Mesothelial cell of epicardium (in vitro differentiated cells): ENCODE data around the gene CCDC86. TPM values are rescaled to one million over a fixed set of nuclear protein-coding genes. Genes with fewer than 3 reads are reported as not detected.

Experiments used
- DNase-seq, 2 experiments: peaks; one replicate each; pipeline ENCODE4 v3.0.0; 2021; ENCODE audit warnings: low spot score in 2 of 2; ENCODE audit not compliant: unreplicated experiment in 2 of 2
- H3K27ac Mint-ChIP-seq: 2 replicates; pipeline ENCODE4 v1.8.0; 2021; ENCODE audit warnings: mixed read lengths
- H3K27me3 Mint-ChIP-seq: 2 replicates; pipeline ENCODE4 v1.8.0; 2021; ENCODE audit warnings: low read depth, mixed read lengths
- H3K36me3 Mint-ChIP-seq: 2 replicates; pipeline ENCODE4 v1.8.0; 2021; ENCODE audit warnings: mixed read lengths
- H3K4me1 Mint-ChIP-seq: 2 replicates; pipeline ENCODE4 v1.8.0; 2021; ENCODE audit warnings: mixed read lengths
- H3K4me3 Mint-ChIP-seq: 2 replicates; pipeline ENCODE4 v1.8.0; 2021; ENCODE audit warnings: mild to moderate bottlenecking, moderate library complexity, mixed read lengths
- H3K9me3 Mint-ChIP-seq: 2 replicates; pipeline ENCODE4 v1.8.0; 2021; ENCODE audit warnings: mixed read lengths
- CTCF ChIP-seq: fragments of 200-600 bp; sonication (generic); IDR thresholded peaks from one replicate; pipeline ENCODE4 v1.5.0; 2021; ENCODE audit warnings: antibody characterized with exemption; ENCODE audit not compliant: unreplicated experiment
- total RNA-seq: library from RNA; stranded (reverse); gene quantifications from 3 replicates; pipeline ENCODE4 v1.2.1, GENCODE V29; 2021

CCDC86 gene
- total RNA-seq, 1 donor from 2014 or later = 22.5 TPM

- no peak for DNase-seq
- H3K27ac Mint-ChIP-seq = no peak overlapping the region
- H3K9me3 Mint-ChIP-seq = no peaks in the 10 kb centered on the region
- H3K4me3 Mint-ChIP-seq = no peak overlapping the region
- H3K36me3 Mint-ChIP-seq = no peaks in the 10 kb centered on the region
- peaks cover 21% of the 10 kb centered on the region for H3K4me1 Mint-ChIP-seq
- no peak for TF ChIP-seq CTCF
- H3K27me3 Mint-ChIP-seq = peaks cover 3% of the 10 kb centered on the region
These were observed 20.3 kb downstream of the CCDC86 start for GRCh38 chr11:60862171-60862570.

GRCh38 chr11:60863550-60864521 lies 21.9 kb downstream of the CCDC86 start:
- Mint-ChIP-seq H3K4me1 (peaks cover 21% of the 10 kb centered on the region), H3K4me3 (no peak overlapping the region), H3K36me3 (no peaks in the 10 kb centered on the region), H3K27ac (peak overlapping the region; percentile 52), H3K27me3 (peaks cover 3% of the 10 kb centered on the region), H3K9me3 (no peaks in the 10 kb centered on the region)
- TF ChIP-seq CTCF = no peak
- no peak for DNase-seq

- no peaks in the 10 kb centered on the region for H3K36me3 Mint-ChIP-seq
- no peak for TF ChIP-seq CTCF
- no peak for DNase-seq
- no peak overlapping the region for H3K4me3 Mint-ChIP-seq
- peaks cover 17% of the 10 kb centered on the region for H3K4me1 Mint-ChIP-seq
- H3K27ac Mint-ChIP-seq = no peak overlapping the region
- H3K27me3 Mint-ChIP-seq = peaks cover 3% of the 10 kb centered on the region
- H3K9me3 Mint-ChIP-seq = no peaks in the 10 kb centered on the region
These were observed 23.1 kb downstream of the CCDC86 start for GRCh38 chr11:60864856-60865513.

GRCh38 chr11:60866911-60867870 lies 25.3 kb downstream of the CCDC86 start, which contains the start of gene ZP1:
Gene ZP1 (plus strand): TSS chr11:60867542. CDS start chr11:60867562, 20 bp downstream.
- TF ChIP-seq CTCF = no peak
- Mint-ChIP-seq H3K4me1 (peaks cover 17% of the 10 kb centered on the region), H3K9me3 (no peaks in the 10 kb centered on the region), H3K27ac (no peak within 1 kb of the TSS), H3K4me3 (no peak within 1 kb of the TSS), H3K36me3 (no peaks in the 10 kb centered on the region), H3K27me3 (peaks cover 3% of the 10 kb centered on the region)
- DNase-seq = no peak
